A549 (cell line): Measurements from ENCODE around the gene TBC1D2B. TPM values are rescaled to one million over a fixed set of nuclear protein-coding genes. Genes with fewer than 3 reads are reported as not detected.

Experiments used
- ATAC-seq, 2 experiments: fragments of 200-7000 bp in 1 of 2; fragments of >200 bp in 1 of 2; cut with Nextera tagmentation in 1 of 2; cut with Tn5 transposase in 1 of 2; 3 replicates each; pipeline versions ENCODE4 v1.8.0 to v1.9.1; 2018 to 2020; ENCODE audit warnings: mild to moderate bottlenecking in 1 of 2, moderate library complexity in 1 of 2
- CTCF ChIA-PET: fragments of 300-600 bp; sonication (Branson Sonifier 250); formaldehyde crosslinking; extraction: SDS; loops from one replicate; lab custom pipeline; 2021; ENCODE audit warnings: antibody characterized with exemption, inconsistent platforms; lab: Yijun Ruan, JAX
- POLR2A ChIA-PET: fragments of 350-600 bp; formaldehyde crosslinking; extraction: SDS; loops from one replicate; lab custom pipeline; 2021; ENCODE audit warnings: antibody characterized with exemption, inconsistent platforms; lab: Yijun Ruan, JAX
- DNase-seq, 2 experiments: peaks; one replicate each; pipeline versions ENCODE4 v3.0.0 to v3.0.0-alpha.2; 2011 to 2016; ENCODE audit warnings: low read depth in 1 of 2, low spot score in 1 of 2
- FAIRE-seq: peaks from 2 replicates; lab custom pipeline; 2011; peaks lifted over from hg19 to GRCh38; lab: Jason Lieb, UNC
- H3K27ac ChIP-seq, 2 experiments: fragments of >200 bp; sonication (Bioruptor Twin); formaldehyde crosslinking; 3 replicates each; pipeline ENCODE4 v1.5.1; 2016 to 2017
- H3K4me1 ChIP-seq: fragments of >200 bp; sonication (Bioruptor Twin); formaldehyde crosslinking; 3 replicates; pipeline ENCODE4 v1.6.1; 2016
- H3K4me2 ChIP-seq: fragments of >200 bp; sonication (Bioruptor Twin); formaldehyde crosslinking; 3 replicates; pipeline ENCODE4 v1.6.1; 2016
- H3K4me3 ChIP-seq: fragments of >200 bp; sonication (Bioruptor Twin); formaldehyde crosslinking; 3 replicates; pipeline ENCODE4 v1.5.1; 2016
- H3K9me3 ChIP-seq: fragments of >200 bp; sonication (Bioruptor Twin); formaldehyde crosslinking; 3 replicates; pipeline ENCODE4 v1.6.1; 2016
- CBX2 ChIP-seq: fragments of 200-600 bp; sonication (generic); IDR thresholded peaks from 2 replicates; pipeline ENCODE4 v1.6.1; 2016; ENCODE audit warnings: low read depth, mild to moderate bottlenecking, borderline replicate concordance
- CBX8 ChIP-seq: fragments of 200-600 bp; sonication (generic); IDR thresholded peaks from 2 replicates; pipeline ENCODE4 v1.6.1; 2016
- EHMT2 ChIP-seq: fragments of 200-600 bp; sonication (generic); IDR thresholded peaks from 2 replicates; pipeline ENCODE4 v1.6.1; 2016; ENCODE audit warnings: antibody characterized with exemption, low read depth, mild to moderate bottlenecking, moderate library complexity
- HDAC2 ChIP-seq: fragments of 200-600 bp; sonication (generic); IDR thresholded peaks from 2 replicates; pipeline ENCODE4 v1.6.1; 2016
- HEYL ChIP-seq: fragments of 250-450 bp; sonication (Bioruptor Pico); IDR thresholded peaks from 2 replicates; pipeline ENCODE4 v1.8.0; 2021; ENCODE audit warnings: mild to moderate bottlenecking, moderate library complexity
- HMGXB4 ChIP-seq: fragments of 250-450 bp; sonication (Bioruptor Pico); IDR thresholded peaks from 2 replicates; pipeline ENCODE4 v1.5.0; 2021; ENCODE audit warnings: mild to moderate bottlenecking, moderate library complexity, borderline replicate concordance
- JUN ChIP-seq, 2 experiments: fragments of >200 bp; sonication (Bioruptor Twin); formaldehyde crosslinking; IDR thresholded peaks; 2 replicates in 1 of 2; 3 replicates in 1 of 2; pipeline ENCODE4 v1.6.1; 2016 to 2017
- KDM1A ChIP-seq: fragments of 200-600 bp; sonication (generic); IDR thresholded peaks from 2 replicates; pipeline ENCODE4 v1.6.1; 2016; ENCODE audit warnings: low read depth, mild to moderate bottlenecking
- MAFK ChIP-seq: fragments of 450-650 bp; IDR thresholded peaks from 2 replicates; pipeline ENCODE4 v1.6.1; 2014; ENCODE audit not compliant: partially characterized antibody
- MAX ChIP-seq: IDR thresholded peaks from 2 replicates; pipeline ENCODE4 v1.6.1; 2012
- MYC ChIP-seq: IDR thresholded peaks from 2 replicates; pipeline ENCODE4 v1.6.1; 2012; ENCODE audit warnings: mild to moderate bottlenecking, inconsistent platforms, low read length, improper control_type of control experiment, borderline replicate concordance
- NFE2L2 ChIP-seq: fragments of 150-350 bp; conservative IDR thresholded peaks from 2 replicates; pipeline ENCODE4 v1.6.1; 2014; ENCODE audit warnings: low read length
- NPAS2 ChIP-seq: fragments of 250-450 bp; sonication (Bioruptor Pico); IDR thresholded peaks from 2 replicates; pipeline ENCODE4 v1.8.0; 2022; ENCODE audit warnings: mild to moderate bottlenecking, moderate library complexity, borderline replicate concordance
- NR3C1 ChIP-seq: fragments of >200 bp; sonication (Bioruptor Twin); formaldehyde crosslinking; IDR thresholded peaks from 3 replicates; pipeline ENCODE4 v1.6.1; 2017
- POLR2A ChIP-seq: IDR thresholded peaks from 2 replicates; pipeline ENCODE4 v1.6.1; 2012; ENCODE audit warnings: mild to moderate bottlenecking, low read length
- POLR2AphosphoS2 ChIP-seq: conservative IDR thresholded peaks from 2 replicates; pipeline ENCODE4 v1.6.1; 2012; ENCODE audit warnings: low read length, improper control_type of control experiment, inconsistent platforms
- RAD21 ChIP-seq, 2 experiments: fragments of >200 bp in 1 of 2; sonication (Bioruptor Twin) in 1 of 2; formaldehyde crosslinking in 1 of 2; IDR thresholded peaks in 1 of 2; conservative IDR thresholded peaks in 1 of 2; 2 replicates in 1 of 2; 3 replicates in 1 of 2; pipeline ENCODE4 v1.6.1; 2012 to 2018; ENCODE audit warnings: inconsistent platforms in 1 of 2
- REST ChIP-seq: fragments of 200-600 bp; sonication (generic); IDR thresholded peaks from 2 replicates; pipeline ENCODE4 v1.6.1; 2016; ENCODE audit warnings: antibody characterized with exemption, mild to moderate bottlenecking, moderate library complexity
- RNF2 ChIP-seq: fragments of 200-600 bp; sonication (generic); IDR thresholded peaks from 2 replicates; pipeline ENCODE4 v1.6.1; 2016; ENCODE audit warnings: low read depth, mild to moderate bottlenecking, antibody characterized with exemption, moderate library complexity, borderline replicate concordance
- SMC3 ChIP-seq: fragments of >200 bp; sonication (Bioruptor Twin); formaldehyde crosslinking; IDR thresholded peaks from 3 replicates; pipeline ENCODE4 v1.6.1; 2018; ENCODE audit warnings: inconsistent platforms
- TP53 ChIP-seq: fragments of 250-450 bp; sonication (Bioruptor Pico); IDR thresholded peaks from 2 replicates; pipeline ENCODE4 v1.5.0; 2021; ENCODE audit warnings: mild to moderate bottlenecking, moderate library complexity
- USF2 ChIP-seq: fragments of 450-650 bp; IDR thresholded peaks from 2 replicates; pipeline ENCODE4 v1.6.1; 2014; ENCODE audit warnings: antibody characterized with exemption
- ZNF302 ChIP-seq: fragments of 250-450 bp; sonication (Bioruptor Pico); IDR thresholded peaks from 2 replicates; pipeline ENCODE4 v1.9.0; 2021; ENCODE audit warnings: inconsistent platforms, mild to moderate bottlenecking, moderate library complexity
- ZSCAN20 ChIP-seq: fragments of 250-450 bp; sonication (Bioruptor Pico); IDR thresholded peaks from 2 replicates; pipeline ENCODE4 v1.8.0; 2022; ENCODE audit warnings: mild to moderate bottlenecking, moderate library complexity
- WGBS: methylation state at CpG from one replicate; pipeline ENCODE4 v1.1.6; 2017; ENCODE audit errors: missing lambda C conversion rate; 5-methylcytosine and 5-hydroxymethylcytosine counted together
- polyA plus RNA-seq, 4 experiments: library from polyadenylated mRNA; depleted of rRNA in 3 of 4; stranded (reverse); fragments of >200 nt; fragmentation: RNase III in 1 of 4; extraction: RNeasy Plus Mini Kit Qiagen cat#74134 plus additional on column Dnase treatment in 1 of 4; gene quantifications; 2 replicates in 3 of 4; 3 replicates in 1 of 4; pipeline ENCODE4 v1.2.3, GENCODE V29; 2011 to 2017

Gene TBC1D2B
- polyA plus RNA-seq, 2 of the 4 experiments (the other 2 are of a cell fraction), result 13.6 to 13.9 TPM

- CTCF ChIA-PET, result interaction anchor here (0.8 to 4.0 kb wide), 8 partner anchors 12 to 143 kb away, joined by 3 to 39 read pairs (median 6); no protein-coding TSS in a partner anchor
- Histone ChIP-seq H3K4me2 (no peak overlapping the region), H3K27ac (no peak overlapping the region), H3K4me3 (no peak overlapping the region), H3K4me1 (no peaks in the 10 kb centered on the region), H3K9me3 (no peaks in the 10 kb centered on the region)
- 75% methylated on average over 9 of the region's 9 CpGs for WGBS
- DNase-seq, result no peak
- POLR2A ChIA-PET, result no interaction called here
- no peak for TF ChIP-seq RNF2
- no peak for TF ChIP-seq ZSCAN20 (CRISPR knock-in tag)
- no peak for TF ChIP-seq NR3C1
- no peak for TF ChIP-seq CBX2
- TF ChIP-seq EHMT2, result no peak
- no peak for TF ChIP-seq KDM1A
- no peak for TF ChIP-seq MAFK
- no peak for TF ChIP-seq CBX8
- TF ChIP-seq MYC, result no peak
- TF ChIP-seq SMC3, result no peak
- TF ChIP-seq MAX, result no peak
- no peak for TF ChIP-seq HDAC2
- TF ChIP-seq HEYL (CRISPR knock-in tag), result no peak
- no peak for TF ChIP-seq USF2
- TF ChIP-seq REST, result no peak
- no peak for TF ChIP-seq RAD21 (conservative IDR thresholded peaks at IDR 0.05 in 1 of 2, IDR thresholded peaks at IDR 0.05 in 1 of 2)
- no peak for FAIRE-seq
- no peak for ATAC-seq
Observed at GRCh38 chr15:78097667-78098066, 20.2 kb upstream of the TBC1D2B start.

GRCh38 chr15:78093242-78094020, 15.9 kb upstream of the TBC1D2B start:
- ChIA-PET POLR2A (no interaction called here), CTCF (interaction anchor here (1.0 to 7.8 kb wide), 14 partner anchors 9 to 273 kb away, joined by 3 to 93 read pairs (median 4); partner anchors contain the start of gene TBC1D2B)
- FAIRE-seq, result no peak
- H3K4me1 ChIP-seq, result 0 out of 3 replicates have a peak, but pooled peaks cover 3% of the 10 kb centered on the region
- no peaks in the 10 kb centered on the region for H3K9me3 ChIP-seq
- no peak overlapping the region for H3K4me2 ChIP-seq
- no peak for DNase-seq
- WGBS, result 48% methylated on average over 5 of the region's 5 CpGs
- TF ChIP-seq POLR2A, result no peak
- TF ChIP-seq HMGXB4, result no peak
- TF ChIP-seq NPAS2 (CRISPR knock-in tag), result no peak
- no peak for TF ChIP-seq EHMT2
- no peak for TF ChIP-seq TP53
- TF ChIP-seq ZSCAN20 (CRISPR knock-in tag), result no peak
- no peak for TF ChIP-seq REST
- no peak for TF ChIP-seq ZNF302
- TF ChIP-seq POLR2AphosphoS2, result no peak
- no peak for TF ChIP-seq JUN (IDR thresholded peaks at IDR 0.05)
- TF ChIP-seq RAD21 (conservative IDR thresholded peaks at IDR 0.05 in 1 of 2, IDR thresholded peaks at IDR 0.05 in 1 of 2), result no peak
- TF ChIP-seq NFE2L2, result no peak
- TF ChIP-seq HDAC2, result no peak
- H3K4me3 ChIP-seq, result no peak overlapping the region
- H3K27ac ChIP-seq, result no peak overlapping the region
- peak in 1 of 2 experiments; percentile 24; a peak in 2 of 6 replicates for ATAC-seq
